Measurements from ENCODE around the gene TMEM40.

DNA sequence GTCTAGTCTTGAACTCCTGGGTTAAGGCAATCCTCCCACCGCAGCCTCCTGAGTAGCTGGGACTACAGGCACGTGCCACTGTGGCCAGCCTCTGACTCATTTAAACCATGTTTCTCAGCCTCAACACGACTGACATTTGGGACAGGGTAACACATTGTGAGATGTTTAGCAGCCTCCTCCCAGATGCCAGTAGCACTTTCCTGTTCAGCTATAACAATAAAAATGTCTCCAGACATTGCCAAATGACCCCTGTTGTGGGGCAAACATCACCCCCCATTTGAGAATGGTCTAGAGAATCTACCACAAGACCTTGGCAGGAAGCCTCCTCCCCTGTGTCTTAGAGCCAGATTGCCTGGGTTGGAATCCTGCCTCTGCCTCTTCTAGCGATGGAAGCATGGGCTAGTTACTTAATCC, 8.4 kb downstream of the TMEM40 start:
- no peak for TF ChIP-seq CTCF (conservative IDR thresholded peaks at IDR 0.05; ENCODE audit: low read length)
- no peak for TF ChIP-seq EZH2phosphoT487 (IDR thresholded peaks at IDR 0.05; ENCODE audit: borderline replicate concordance, low read depth, low read length)

All from OCI-LY7 (cell line).